Ammon's horn (tissue), 1 donor: ENCODE results near the gene SERTAD4.
"Not testable (repeated sequence)": the region's sequence is repeated elsewhere in the genome, so short reads cannot be mapped to it uniquely, and the experiment has no call there.

Experiments
- DNase-seq: peaks from one replicate; pipeline ENCODE4 v3.0.0-alpha.2; 2016; ENCODE audit warnings: low spot score

SERTAD4 gene

DNA sequence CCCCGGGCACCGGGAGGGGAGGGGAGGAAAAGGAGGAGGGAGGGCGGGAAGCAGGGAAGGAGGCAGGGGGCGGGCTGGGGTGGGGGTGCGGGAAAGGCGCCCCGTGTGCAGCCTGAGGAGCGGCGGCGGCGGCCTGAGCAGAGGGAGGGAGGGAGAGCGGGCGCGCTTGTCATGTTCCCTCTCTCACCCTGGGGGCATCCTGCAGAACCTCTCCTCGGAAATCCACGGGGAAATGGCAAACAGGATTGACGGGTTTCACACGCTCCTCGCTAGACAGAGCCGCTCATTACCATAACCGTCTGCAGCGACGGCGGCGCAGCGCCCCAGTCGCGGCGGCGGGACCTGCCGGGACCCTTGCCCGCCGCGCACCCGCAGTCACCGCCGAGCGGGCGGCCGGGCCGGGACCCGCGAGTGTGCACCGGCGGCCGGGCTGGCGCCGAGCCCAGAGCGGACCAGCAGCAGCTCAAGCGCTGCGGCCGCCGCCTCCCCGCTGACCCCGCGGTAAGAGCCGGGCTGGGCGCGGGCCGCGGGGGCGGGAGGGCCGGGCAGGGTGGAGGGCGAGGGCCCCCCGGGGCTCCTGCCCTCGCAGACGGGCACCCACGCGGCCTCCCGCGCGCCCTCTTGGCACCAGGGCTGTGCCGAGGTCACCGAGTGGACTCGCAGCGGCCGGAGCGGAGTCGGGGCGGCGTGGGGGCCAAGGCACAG, at the start of gene SERTAD4:
Gene SERTAD4 (plus strand): TSS at position 286 of the 705 bp plus-strand sequence. CDS start 5,165 bp downstream, outside the sequence.
- peak; percentile 59 for DNase-seq

DNA sequence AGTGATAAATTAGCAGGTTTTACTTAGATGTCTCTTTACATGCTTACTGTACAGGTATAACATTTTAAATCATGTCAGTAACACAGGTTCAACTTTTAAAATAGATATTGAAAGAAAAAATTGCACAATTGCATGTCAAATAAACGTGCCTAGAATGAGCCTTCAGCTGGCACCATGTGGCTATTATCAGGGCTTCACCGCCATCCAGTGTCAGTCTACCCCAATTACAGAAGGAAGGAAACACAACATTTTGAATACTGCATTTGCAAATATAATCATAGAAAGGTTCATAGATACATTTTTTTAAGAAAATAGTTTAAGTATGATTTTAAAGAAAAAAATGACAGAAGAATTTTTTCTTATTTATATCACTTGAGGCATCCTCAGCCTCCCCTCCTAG, 47.5 kb upstream of the SERTAD4 start:
- DNase-seq, result no peak

DNA sequence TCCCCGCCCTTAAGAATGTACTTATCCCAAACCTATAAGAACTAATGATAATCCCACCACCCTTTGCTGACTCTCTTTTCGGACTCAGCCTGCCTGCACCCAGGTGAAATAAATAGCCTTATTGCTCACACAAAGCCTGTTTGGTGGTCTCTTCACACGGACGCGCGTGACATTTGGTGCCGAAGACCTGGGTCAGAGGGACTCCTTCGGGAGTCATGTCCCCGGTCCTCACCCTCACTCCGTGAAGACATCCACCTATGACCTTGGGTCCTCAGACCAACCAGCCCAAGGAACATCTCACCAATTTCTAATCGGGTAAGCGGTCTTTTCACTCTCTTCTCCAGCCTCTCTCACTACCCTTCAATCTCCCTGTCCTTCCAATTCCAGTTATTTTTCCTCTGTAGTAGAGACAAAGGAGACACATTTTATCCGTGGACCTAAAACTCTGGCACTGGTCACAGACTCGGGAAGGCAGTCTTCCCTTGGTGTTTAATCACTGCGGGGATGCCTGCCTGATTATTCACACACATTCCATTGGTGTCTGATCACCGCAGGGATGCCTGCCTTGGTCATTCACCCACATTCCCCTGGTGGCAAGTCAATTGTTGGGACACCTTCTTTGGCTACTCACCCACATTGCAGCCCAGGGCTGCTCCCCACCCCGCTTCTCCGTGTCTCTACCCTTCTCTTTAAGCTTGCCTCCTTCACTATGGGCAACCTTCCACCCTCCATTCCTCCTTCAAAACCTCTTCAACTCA, 44.6 kb upstream of the SERTAD4 start:
- not testable (repeated sequence) for DNase-seq

DNA sequence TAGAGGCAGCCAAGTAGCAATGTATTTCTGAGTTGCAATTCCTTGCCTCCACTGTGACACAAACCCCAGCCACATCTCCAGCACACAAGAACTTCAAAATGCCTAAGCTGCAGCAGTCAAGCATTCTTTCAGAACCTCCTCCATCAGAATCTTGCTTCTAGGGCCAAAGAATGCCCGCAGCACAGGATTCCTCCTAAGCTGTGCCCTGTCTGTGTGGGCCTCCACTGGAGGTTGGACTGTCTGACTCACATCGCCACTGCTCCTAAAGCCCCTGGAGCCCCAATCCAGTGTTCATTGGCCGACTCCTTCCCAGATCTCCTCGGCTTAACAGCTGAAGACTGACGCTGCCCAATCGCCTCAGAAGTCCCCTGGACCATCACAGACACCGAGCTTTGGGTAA, 43.2 kb upstream of the SERTAD4 start:
- no peak for DNase-seq

DNA sequence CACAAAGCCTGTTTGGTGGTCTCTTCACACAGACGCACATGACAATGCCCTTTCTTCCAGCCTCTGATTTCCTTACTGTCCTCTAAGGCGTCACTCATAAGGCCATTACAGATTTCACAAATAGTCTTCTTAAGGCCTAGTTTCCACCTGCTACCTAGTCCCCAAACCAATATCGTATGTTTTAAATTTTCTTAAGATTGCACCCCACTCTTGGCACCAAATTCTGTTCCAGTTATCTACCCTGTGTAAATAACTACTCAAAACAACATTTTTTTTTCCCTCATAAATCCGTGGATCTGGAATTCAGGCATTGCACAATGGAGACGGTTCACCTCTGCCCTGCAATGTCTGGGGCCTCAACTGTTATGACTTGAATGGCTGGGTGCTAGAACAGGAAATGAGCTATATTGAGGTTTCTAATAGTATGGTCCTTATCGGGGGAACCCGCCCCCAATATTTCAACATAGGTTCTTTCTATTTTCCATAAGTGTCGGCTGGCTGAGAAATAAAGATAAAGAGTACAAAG, 36.9 kb upstream of the SERTAD4 start:
- no peak for DNase-seq

DNA sequence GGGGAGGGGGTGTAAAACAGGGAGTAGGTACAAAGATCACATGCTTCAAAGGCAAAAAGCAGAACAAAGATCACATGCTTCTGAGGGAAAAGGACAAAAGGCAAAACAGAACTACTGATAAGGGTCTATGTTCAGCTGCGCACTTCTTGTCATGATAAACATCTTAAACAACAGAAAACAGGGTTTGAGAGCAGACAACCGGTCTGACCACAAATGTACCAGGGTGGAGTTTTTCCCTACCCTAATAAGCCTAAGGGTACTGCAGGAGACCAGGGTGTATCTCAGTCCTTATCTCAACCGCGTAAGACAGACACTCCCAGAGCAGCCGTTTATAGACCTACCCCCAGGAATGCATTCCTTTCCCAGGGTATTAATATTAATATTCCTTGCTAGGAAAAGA, 36.3 kb upstream of the SERTAD4 start:
- DNase-seq, result not testable (repeated sequence)

DNA sequence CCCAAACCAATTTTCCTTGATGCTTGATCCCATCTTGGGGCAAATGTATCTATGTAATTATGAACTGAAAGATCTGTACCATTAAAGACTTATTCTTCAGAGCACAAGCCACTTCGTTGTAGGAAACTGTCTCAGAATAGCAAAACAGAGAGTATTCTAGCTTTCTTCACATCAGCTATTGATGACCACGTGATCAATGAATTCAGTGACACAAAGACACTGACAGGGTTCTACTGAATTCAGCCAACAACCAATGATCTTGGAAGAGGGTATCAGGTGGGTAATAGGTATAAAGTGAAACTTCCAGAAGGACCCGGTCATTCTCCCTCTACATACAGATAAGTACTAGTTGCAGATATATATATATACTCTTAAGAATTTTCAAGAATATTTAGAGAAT, 33.8 kb upstream of the SERTAD4 start:
- DNase-seq, result no peak

DNA sequence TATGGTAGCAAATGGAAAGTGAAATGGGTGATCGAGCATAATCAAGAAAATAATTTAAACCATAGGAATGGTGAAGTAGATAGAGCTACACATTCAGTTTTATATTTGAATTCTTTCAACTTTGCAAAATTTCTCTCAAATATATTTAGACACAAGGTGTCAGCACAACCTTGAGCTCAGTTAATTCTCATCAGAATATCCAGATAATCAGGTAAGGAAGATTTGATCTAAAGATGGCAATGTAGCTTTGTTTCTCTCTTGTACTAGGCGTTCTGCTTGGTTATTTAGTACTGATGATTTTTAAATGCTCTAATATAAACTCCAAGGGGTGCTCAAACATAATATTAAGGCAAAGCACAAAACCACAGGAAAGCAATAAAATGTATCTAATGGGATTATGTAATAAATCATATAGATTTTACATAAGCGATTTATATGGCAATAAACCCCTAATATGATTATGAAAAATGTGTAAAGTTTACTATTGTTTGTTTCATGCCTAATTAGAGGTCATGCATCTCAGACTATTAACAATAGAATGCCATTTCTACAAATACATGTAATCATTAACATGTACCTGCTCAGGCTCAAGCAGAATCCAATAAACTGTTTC, 32.4 kb upstream of the SERTAD4 start:
- DNase-seq, result no peak

DNA sequence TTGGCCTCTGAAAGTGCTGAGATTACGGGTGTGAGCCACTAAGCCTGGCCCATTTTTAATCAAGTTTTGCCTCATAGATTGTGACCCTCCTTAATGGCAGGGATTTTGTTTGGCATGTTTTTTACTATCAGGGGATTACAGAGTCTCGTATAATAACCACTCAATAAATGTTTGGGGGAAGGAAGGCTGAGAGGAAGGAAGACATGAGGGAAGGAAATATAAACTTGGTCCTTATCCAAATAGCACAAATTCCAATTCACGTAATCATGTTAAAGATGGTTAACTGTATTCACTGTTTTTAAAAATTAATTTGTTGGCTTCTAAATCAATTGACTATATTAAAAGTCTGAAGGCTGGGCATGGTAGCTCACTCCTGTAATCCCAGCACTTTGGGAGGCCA, 30.9 kb upstream of the SERTAD4 start:
- no peak for DNase-seq

DNA sequence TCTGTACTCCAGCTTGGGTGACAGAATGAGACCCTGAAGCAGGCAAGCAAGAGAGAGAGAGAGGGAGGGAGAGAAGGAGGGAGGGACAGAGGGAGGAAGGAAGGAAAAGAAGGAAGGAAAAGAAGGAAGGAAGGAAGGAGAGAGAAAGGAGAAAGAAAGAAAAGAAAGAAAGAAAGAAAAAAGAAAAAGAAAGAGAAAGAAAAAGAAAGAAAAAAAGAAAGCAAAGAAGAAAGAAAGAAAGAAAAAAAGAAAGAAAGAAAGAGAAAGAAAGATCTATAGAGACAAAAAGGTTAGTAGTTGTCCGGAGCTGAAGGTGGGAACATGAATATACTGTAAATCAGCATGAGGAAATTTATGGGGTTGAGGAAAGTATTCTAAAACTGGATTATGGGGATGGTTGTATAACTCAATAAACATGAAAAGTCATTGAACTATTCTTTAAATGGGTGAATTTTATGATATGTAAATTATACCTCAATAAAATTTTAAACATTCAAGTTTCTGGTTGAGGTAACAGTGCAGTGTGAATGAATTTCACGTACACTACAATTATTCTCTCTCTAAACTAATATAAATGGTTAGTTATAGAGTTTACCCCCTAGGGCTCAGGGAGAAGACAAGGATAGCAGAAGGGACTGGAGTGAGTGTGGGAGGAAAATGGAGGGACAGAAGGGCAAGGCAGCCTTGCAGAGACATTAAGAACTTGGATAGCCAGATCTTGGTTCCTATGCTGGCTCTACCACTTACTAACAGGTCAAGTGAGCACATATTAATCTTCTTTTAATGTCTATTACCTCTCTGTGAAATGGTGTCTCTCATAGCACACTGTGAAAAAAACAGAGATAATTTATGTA, 24.8 kb upstream of the SERTAD4 start:
- DNase-seq, result no peak

DNA sequence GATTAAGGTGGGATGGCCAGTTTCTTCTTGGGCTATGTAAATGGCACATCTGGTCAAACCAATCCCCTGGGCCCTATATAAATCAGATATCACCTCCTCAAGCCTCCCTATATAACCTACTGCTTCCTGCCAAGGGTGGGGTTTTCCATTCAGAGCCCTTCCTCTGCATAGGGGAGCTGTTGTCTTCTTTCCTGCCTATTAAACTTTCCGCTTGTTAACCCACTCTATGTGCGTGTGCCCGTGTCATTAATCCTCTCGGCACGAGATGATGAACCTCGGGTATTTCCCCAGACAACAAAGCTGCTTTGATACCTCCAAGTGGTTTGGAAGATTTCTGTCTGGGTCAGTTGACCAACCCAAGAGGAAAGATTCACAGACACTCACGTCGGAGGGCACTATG, 19.3 kb upstream of the SERTAD4 start:
- no peak for DNase-seq

DNA sequence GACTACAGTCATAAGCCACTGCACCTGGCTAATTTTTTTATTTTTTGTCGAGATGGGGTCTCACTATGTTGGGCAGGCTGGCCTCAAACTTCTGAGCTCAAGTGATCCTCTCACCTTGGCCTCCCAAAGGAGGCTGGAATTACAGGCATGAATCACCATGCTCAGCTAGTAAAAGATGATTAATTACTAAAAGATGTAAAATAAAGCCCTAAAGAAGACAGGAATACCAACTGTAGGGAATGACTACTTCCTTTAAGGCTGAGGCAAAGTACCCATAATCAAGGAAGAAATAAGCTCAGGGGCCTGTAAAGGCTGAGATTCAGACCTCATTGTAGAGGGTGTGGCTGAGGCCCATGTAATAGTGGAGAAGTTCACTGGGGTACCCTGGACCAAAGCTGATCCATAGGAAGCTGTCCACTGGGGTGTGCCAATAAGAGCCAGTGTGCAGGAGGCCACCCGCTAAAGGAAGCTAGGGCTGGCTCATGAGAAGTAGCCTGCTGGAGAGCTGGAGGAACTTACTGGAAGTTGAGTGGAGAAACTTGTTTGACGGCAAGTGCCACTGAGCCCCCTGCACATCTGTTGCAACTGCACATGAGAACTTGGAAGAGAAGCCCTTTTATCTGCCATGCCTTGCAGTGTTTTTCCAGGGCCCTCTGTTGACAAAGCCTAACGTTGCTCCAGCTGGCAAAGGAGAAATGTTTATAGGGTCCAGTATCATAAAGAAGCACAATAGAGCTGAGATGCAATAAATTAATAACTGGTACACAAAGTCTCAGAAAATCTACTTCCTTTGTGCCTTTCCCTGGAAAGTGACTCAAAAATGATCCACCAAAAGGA, 17.8 kb upstream of the SERTAD4 start:
- DNase-seq, result no peak

DNA sequence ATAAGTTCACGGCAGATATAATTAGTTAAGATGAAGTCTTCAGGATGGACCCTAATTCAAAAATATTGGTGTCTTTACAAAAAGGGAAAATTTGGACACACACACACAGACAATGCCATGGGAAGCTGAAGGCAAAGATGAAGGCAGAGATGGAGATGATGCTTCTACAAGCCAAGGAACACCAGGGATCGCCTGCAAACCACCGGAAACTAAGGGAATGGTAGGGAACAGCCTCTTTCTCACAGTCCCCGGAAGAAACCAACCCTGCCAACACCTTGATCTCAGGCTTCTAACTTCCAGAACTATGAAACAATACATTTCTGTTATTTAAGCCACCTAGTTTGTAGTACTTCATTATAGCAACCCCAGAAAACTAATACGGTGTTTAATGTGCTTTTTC, 15.1 kb upstream of the SERTAD4 start:
- no peak for DNase-seq

DNA sequence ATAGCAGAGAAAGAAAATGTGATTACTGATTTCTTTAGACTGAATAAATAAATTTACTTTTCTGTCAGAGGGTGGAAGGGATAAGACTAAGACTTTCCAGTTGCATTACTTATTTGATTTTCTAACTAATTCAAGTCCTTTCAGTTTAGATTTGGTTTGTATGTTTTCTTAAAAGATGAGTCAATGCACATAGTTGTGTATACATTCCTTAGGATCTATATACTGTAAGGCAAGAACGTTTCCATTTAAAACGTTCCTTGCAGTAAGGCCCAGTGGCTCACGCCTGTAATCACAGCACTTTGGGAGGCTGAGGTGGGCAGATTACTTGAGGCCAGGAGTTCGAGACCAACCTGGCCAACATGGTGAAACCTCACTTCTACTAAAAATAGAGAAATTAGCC, 14.5 kb upstream of the SERTAD4 start:
- no peak for DNase-seq

DNA sequence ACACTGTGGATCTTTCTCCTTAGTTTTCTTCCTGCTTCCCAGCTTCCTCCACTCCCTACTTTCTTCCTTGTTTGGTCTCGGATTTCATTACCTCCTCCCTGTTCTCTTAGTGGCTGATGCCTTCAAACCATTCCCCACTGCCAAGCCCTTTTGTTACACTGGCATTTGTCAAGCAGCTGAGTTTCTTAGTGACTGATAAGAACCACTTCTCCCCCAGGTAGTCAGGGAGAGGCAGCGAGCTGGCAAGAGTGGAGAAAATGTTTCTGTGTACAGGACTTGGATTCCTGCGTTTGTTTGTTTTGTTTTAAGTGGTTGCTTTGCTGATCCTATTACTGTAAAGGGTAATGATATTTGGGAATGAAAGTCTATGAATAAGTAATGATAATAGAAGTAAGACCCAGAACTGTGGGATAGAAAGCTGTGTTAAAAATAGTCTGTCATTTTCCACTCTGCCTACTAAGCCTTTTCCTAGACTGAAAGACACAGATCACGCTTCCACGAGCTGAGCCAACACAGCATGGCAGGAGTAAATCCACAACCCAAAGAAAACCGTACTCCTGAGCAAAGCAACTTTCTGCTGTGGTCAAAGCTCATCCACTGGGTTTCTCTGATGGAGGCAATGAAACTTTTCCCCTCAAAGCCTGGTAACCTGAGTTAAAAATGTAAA, 10.1 kb upstream of the SERTAD4 start:
- DNase-seq, result no peak

DNA sequence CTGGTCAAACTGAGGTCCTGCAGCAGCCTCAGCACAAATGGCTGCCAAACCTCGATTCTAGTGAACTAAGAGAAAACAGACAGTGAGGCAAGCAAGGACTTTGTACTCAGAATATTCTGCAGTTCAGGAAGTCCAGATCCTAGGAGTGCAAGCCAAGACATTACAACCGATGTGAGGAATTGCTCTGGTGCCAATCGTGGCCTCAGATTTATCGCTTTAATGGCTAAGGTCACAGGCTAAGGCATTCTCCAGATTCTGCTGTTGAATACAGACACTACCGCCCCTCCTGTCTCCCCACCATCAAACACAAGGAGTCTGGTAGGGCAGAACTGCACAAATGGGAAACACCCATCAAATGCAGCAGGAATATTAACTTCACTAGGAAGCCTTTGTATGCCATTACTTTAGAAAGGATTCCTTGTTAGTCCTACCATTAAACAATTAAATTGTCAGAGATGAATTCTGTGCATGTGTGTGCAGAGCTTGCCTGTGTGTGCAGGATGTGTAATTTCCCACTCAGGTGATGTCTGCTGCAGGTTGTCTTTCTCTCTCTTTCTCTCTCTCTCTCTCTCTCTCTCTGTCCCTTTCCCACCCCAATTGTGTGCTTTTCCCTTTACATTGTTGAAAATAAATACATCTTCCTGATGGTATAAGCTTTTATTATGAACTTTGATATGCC, 9.2 kb upstream of the SERTAD4 start:
- no peak for DNase-seq

DNA sequence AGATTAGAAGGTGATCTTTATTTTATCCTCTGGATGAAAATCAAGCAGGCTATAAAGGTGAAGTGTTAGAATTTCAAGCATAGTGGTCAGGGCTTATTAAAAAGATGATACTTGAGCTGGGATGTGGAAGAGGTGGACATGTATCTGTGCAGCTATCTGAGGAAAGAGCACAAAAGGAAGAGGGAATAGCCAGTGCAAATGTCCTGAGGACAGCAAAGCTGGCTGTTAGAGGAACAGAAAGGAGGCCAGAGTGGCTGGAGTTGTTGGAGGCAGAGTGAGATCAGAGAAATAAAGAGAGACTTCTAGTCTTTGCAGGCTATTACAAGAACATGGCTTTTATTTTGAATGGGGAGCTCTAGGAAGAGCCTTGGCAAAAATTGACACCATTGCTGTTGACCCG, 4.4 kb upstream of the SERTAD4 start:
- no peak for DNase-seq

DNA sequence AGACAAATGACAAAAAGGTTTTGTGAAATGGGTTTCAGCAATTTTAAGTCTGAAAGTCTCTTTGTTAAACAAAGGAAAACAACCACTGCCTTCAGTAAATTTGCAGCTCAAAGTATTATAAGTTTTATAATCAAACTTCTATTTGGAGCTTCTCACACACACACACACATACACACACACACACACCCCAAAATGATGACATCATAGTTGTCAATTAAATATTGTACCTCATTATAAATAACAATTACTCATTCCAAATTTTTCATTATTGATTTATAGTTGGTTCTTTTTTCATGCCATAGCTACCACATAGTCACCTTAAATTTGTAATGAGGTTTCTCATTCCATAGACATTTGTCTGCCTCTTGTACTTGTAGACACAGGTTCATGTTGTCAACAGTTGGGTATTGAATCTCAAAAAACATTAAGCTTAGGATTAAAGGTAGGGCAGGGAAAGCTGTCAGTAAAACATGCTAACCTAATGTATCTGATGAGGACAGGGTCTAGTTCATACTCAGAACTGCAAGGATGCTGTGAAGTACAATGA, 2.4 kb upstream of the SERTAD4 start:
- DNase-seq, result no peak

DNA sequence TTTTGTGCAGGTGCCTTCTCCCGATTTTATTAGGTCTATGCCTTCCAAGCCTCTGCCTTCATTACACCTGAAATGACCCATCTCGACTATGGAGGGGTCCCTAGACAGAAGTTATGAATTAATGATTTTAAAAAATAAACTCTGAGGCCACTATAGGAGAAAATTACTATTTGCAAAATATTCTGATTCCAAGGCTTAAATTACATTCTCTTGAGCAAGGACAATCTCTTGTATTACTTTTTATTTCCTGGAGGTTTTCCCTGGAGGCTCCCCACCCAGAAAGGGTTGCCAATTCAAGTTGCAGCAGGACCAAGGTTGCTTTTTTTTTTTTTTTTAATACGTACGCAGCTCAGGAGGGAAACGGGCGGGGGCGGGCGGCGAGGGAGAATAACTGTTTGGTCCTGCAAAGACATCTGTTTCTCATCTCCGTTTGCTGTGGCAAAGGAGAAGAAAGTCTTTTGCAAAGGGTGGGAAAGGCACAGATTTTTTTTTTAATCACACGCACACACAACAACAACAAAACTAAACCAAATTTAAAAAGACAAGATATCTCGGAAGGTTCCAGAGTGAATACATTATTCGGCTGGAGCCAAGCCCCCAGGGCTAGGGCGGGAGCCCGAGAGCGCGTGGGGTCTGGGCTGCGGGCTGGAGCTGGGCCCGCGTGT, 618 bp upstream of the SERTAD4 start:
- no peak for DNase-seq
